HEK293T (cell line): ENCODE measurements around the gene DCP2.
"Not testable (repeated sequence)": the region's sequence is repeated elsewhere in the genome, so short reads cannot be mapped to it uniquely, and the experiment has no call there.

Experiments
- CTCF ChIA-PET: fragments of 350-600 bp; formaldehyde crosslinking; extraction: SDS; loops from one replicate; lab custom pipeline; 2021; ENCODE audit warnings: antibody characterized with exemption, inconsistent platforms; lab: Yijun Ruan, JAX
- POLR2A ChIA-PET: fragments of 350-600 bp; formaldehyde crosslinking; extraction: SDS; loops from one replicate; lab custom pipeline; 2020; ENCODE audit warnings: antibody characterized with exemption, inconsistent platforms; lab: Yijun Ruan, JAX
- DNase-seq: peaks from one replicate; pipeline ENCODE4 v3.0.0; 2012; ENCODE audit warnings: mixed read lengths; ENCODE audit errors: extremely low spot score
- ARNT ChIP-seq: fragments of 450-650 bp; IDR thresholded peaks from 2 replicates; pipeline ENCODE4 v1.6.1; 2017; ENCODE audit warnings: mild to moderate bottlenecking
- BHLHE40 ChIP-seq: fragments of 450-650 bp; IDR thresholded peaks from 2 replicates; pipeline ENCODE4 v1.6.1; 2016; ENCODE audit warnings: mild to moderate bottlenecking, moderate library complexity, borderline replicate concordance
- CTBP1 ChIP-seq: fragments of 450-650 bp; IDR thresholded peaks from 2 replicates; pipeline ENCODE4 v1.6.1; 2016; ENCODE audit warnings: borderline replicate concordance
- ELF4 ChIP-seq: fragments of 450-650 bp; IDR thresholded peaks from 2 replicates; pipeline ENCODE4 v1.6.1; 2017; ENCODE audit warnings: antibody characterized with exemption
- FOXA1 ChIP-seq: fragments of 450-650 bp; IDR thresholded peaks from 2 replicates; pipeline ENCODE4 v1.6.1; 2016; ENCODE audit warnings: mild to moderate bottlenecking
- FOXK2 ChIP-seq: fragments of 450-650 bp; IDR thresholded peaks from 2 replicates; pipeline ENCODE4 v1.6.1; 2016; ENCODE audit warnings: mild to moderate bottlenecking
- FOXM1 ChIP-seq: fragments of 450-650 bp; IDR thresholded peaks from 2 replicates; pipeline ENCODE4 v1.6.1; 2017; ENCODE audit warnings: mild to moderate bottlenecking, borderline replicate concordance
- HDGF ChIP-seq: fragments of 450-650 bp; IDR thresholded peaks from 2 replicates; pipeline ENCODE4 v1.6.1; 2017; ENCODE audit warnings: antibody characterized with exemption, borderline replicate concordance
- L3MBTL2 ChIP-seq: fragments of 450-650 bp; conservative IDR thresholded peaks from 2 replicates; pipeline ENCODE4 v1.6.1; 2016; ENCODE audit warnings: mild to moderate bottlenecking
- LEF1 ChIP-seq: fragments of 450-650 bp; IDR thresholded peaks from 2 replicates; pipeline ENCODE4 v1.6.1; 2017; ENCODE audit warnings: mild to moderate bottlenecking, borderline replicate concordance
- NFRKB ChIP-seq: fragments of 450-650 bp; IDR thresholded peaks from 2 replicates; pipeline ENCODE4 v1.6.1; 2016; ENCODE audit warnings: mild to moderate bottlenecking, moderate library complexity
- PKNOX1 ChIP-seq: fragments of 450-650 bp; IDR thresholded peaks from 2 replicates; pipeline ENCODE4 v1.6.1; 2016
- SP1 ChIP-seq: fragments of 450-650 bp; IDR thresholded peaks from 2 replicates; pipeline ENCODE4 v1.6.1; 2017
- SUZ12 ChIP-seq: fragments of 450-650 bp; IDR thresholded peaks from 2 replicates; pipeline ENCODE4 v1.6.1; 2016; ENCODE audit warnings: mild to moderate bottlenecking
- TARDBP ChIP-seq: fragments of 450-650 bp; IDR thresholded peaks from 2 replicates; pipeline ENCODE4 v1.6.1; 2016
- ZNF384 ChIP-seq: fragments of 450-650 bp; IDR thresholded peaks from 2 replicates; pipeline ENCODE4 v1.6.1; 2016

DCP2 gene

GRCh38 chr5:112956606-112957005 lies 20.0 kb upstream of the DCP2 start:
- TF ChIP-seq SP1 (no peak), FOXK2 (no peak), FOXA1 (no peak), SUZ12 (no peak), PKNOX1 (no peak), L3MBTL2 (no peak), ZNF384 (no peak), LEF1 (no peak), BHLHE40 (no peak), ELF4 (no peak), FOXM1 (no peak), CTBP1 (no peak), HDGF (no peak), NFRKB (no peak), ARNT (no peak), TARDBP (no peak)
- DNase-seq = no peak
- CTCF ChIA-PET = interaction anchor here (0.7 to 0.9 kb wide), 2 partner anchors 17 to 464 kb away, joined by 3 to 5 read pairs; no protein-coding TSS in a partner anchor
- POLR2A ChIA-PET = no interaction called here

- TF ChIP-seq PKNOX1 (no peak), HDGF (no peak), L3MBTL2 (no peak), FOXK2 (no peak), FOXA1 (no peak), SP1 (no peak), ZNF384 (no peak), BHLHE40 (no peak), ELF4 (no peak), LEF1 (no peak), TARDBP (no peak), ARNT (no peak), CTBP1 (no peak)
- ChIA-PET POLR2A (interaction anchor here (0.7 kb wide), 1 partner anchor 107 kb away, joined by 4 read pairs; no protein-coding TSS in a partner anchor), CTCF (interaction anchor here (0.7 to 0.9 kb wide), 2 partner anchors 17 to 465 kb away, joined by 3 to 5 read pairs; no protein-coding TSS in a partner anchor)
- no peak for DNase-seq
Observed at GRCh38 chr5:112957036-112957808, 19.4 kb upstream of the DCP2 start.

- CTCF ChIA-PET = no interaction called here
- no peak for DNase-seq
- POLR2A ChIA-PET = interaction anchor here (1.0 kb wide), 1 partner anchor 18 kb away, joined by 4 read pairs; the partner anchor contains the start of gene DCP2
- TF ChIP-seq SUZ12 (no peak), ARNT (no peak), PKNOX1 (peak; percentile 44)
Observed at GRCh38 chr5:112958093-112959088, 18.2 kb upstream of the DCP2 start.

- not testable (repeated sequence) for DNase-seq
- ChIA-PET POLR2A (interaction anchor here (1.2 to 4.6 kb wide), 2 partner anchors 16 to 38 kb away, joined by 4 to 30 read pairs; partner anchors contain the start of genes DCP2 and REEP5), CTCF (interaction anchor here (1.2 kb wide), 1 partner anchor 16 kb away, joined by 4 read pairs; no protein-coding TSS in a partner anchor)
Observed at GRCh38 chr5:112959872-112960271, 16.7 kb upstream of the DCP2 start.

- no peak for DNase-seq
- ChIA-PET POLR2A (interaction anchor here (0.7 to 4.6 kb wide), 3 partner anchors 9 to 39 kb away, joined by 3 to 30 read pairs (median 4); partner anchors contain the start of genes DCP2 and REEP5), CTCF (interaction anchor here (1.2 kb wide), 1 partner anchor 17 kb away, joined by 4 read pairs; no protein-coding TSS in a partner anchor)
- TF ChIP-seq CTBP1 = no peak
Observed at GRCh38 chr5:112960315-112960714, 16.3 kb upstream of the DCP2 start.
